ENCODE data around the gene CTDNEP1.

Gene CTDNEP1

DNA sequence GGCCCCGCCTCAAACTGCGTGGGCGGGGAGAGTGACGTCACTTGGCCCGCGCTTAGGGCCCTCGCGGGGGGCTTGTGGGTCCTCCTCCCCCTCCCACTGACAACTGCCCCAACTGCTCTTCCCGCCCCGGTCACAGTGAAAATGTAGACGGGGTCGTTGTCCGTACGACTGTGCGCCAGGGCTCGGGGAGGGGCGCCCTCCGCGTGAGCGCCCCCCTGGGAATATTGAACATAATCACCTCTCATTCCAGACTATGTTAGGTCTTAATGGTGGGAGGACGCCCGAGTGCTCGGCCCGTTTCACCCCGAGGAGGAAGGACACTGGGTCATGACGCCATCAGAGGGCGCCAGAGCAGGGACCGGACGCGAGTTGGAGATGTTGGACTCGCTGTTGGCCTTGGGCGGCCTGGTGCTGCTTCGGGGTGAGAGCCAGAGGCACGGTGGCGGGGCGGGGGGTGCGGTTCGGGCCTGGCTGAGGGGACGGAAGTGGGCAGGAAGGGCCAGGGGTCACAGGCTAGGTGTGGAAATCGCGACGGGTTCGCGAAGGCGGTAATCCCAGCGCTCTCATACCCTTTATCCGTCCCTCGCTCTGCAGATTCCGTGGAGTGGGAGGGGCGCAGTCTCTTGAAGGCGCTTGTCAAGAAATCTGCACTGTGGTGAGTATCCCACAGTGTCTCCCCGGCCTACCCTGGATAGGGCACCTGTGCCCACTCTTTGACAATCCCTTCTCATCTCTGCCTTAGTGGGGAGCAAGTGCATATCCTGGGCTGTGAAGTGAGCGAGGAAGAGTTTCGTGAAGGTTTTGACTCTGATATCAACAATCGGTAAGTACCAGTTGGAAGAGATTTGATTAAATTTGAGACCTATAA, 876 bp upstream of the CTDNEP1 start, which contains the start of gene ELP5:
ELP5 (plus strand) TSS at position 40 of the 868 bp plus-strand sequence; CDS start at position 376, 336 bp downstream.
- peak within 1 kb of the TSS; percentile 87 for H3K27ac ChIP-seq
- peak; percentile 69 for TF ChIP-seq ZFX (IDR thresholded peaks at IDR 0.05)
- TF ChIP-seq, protein P1, sequence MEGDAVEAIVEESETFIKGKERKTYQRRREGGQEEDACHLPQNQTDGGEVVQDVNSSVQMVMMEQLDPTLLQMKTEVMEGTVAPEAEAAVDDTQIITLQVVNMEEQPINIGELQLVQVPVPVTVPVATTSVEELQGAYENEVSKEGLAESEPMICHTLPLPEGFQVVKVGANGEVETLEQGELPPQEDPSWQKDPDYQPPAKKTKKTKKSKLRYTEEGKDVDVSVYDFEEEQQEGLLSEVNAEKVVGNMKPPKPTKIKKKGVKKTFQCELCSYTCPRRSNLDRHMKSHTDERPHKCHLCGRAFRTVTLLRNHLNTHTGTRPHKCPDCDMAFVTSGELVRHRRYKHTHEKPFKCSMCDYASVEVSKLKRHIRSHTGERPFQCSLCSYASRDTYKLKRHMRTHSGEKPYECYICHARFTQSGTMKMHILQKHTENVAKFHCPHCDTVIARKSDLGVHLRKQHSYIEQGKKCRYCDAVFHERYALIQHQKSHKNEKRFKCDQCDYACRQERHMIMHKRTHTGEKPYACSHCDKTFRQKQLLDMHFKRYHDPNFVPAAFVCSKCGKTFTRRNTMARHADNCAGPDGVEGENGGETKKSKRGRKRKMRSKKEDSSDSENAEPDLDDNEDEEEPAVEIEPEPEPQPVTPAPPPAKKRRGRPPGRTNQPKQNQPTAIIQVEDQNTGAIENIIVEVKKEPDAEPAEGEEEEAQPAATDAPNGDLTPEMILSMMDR (conservative IDR thresholded peaks at IDR 0.05), result no peak; the same call in 1 of the 2 replicates

DNA sequence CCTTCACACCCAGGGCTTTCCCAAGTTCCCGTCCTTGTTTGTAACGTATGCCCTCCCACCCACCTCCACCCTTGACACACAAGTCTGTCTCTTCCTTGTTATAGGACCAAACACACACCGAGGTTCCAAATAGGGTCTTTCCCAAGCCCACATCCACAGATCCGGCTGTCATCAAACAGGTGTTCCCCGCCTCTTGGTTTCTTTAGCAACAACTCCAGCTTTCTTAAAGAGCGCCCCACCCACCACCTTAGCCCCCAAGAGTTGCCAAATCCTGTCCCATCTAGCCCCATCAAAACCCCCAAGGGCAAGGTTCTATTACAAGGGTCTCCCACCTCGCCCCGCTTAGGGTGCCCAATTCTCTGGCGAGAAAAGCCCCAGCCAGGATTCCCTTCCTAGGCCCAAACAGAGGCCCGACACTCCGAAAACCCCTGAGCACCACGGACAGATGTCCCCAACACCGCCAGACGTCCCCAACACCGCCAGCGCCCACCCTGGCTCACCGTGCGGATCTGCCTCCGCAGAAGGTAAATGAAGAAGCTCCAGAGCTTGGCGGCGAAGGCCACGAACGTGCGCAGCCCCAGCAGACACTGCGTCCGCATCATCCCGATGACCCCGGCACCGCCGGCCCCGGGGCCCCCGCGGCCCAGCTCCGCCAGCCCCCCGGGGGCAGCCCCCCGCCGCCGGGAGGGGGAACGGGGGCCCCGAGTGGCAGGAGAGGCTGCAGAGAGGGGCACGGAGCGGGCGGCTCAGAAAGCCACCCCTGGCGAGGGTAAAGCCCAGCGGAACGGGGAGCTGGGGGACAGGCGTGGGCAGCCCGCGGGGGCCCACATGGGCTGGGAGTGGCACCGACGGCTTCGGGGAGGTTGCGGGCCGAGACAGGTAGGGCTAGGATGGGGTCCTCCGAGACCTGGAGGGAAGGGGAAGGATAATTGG, 573 bp downstream of the CTDNEP1 start:
- TF ChIP-seq, protein P1 (conservative IDR thresholded peaks at IDR 0.05), result no peak
- TF ChIP-seq ZFX (IDR thresholded peaks at IDR 0.05), result peak; percentile 46
- H3K27ac ChIP-seq, result peak overlapping the region; percentile 87

- peak overlapping the region; percentile 87 for H3K27ac ChIP-seq
- TF ChIP-seq, protein P1 (conservative IDR thresholded peaks at IDR 0.05), result no peak
- no peak for TF ChIP-seq ZFX (IDR thresholded peaks at IDR 0.05)
Observed at GRCh38 chr17:7249830-7250229, 1.7 kb downstream of the CTDNEP1 start.

GRCh38 chr17:7249214-7249613, 2.3 kb downstream of the CTDNEP1 start:
- H3K27ac ChIP-seq, result no peak overlapping the region

GRCh38 chr17:7248796-7249195, 2.7 kb downstream of the CTDNEP1 start:
- no peak for TF ChIP-seq ZFX (IDR thresholded peaks at IDR 0.05)
- TF ChIP-seq, protein P1 (conservative IDR thresholded peaks at IDR 0.05), result no peak
- H3K27ac ChIP-seq, result no peak overlapping the region

More at GRCh38 chr17:7249214-7249613, 2.3 kb downstream of the CTDNEP1 start:
- TF ChIP-seq, protein P1 (conservative IDR thresholded peaks at IDR 0.05), result no peak
- TF ChIP-seq ZFX (IDR thresholded peaks at IDR 0.05), result no peak

GRCh38 chr17:7246779-7247178, 4.8 kb downstream of the CTDNEP1 start:
- H3K27ac ChIP-seq, result no peak overlapping the region
- TF ChIP-seq, protein P1 (conservative IDR thresholded peaks at IDR 0.05), result no peak
- TF ChIP-seq ZFX (IDR thresholded peaks at IDR 0.05), result no peak

DNA sequence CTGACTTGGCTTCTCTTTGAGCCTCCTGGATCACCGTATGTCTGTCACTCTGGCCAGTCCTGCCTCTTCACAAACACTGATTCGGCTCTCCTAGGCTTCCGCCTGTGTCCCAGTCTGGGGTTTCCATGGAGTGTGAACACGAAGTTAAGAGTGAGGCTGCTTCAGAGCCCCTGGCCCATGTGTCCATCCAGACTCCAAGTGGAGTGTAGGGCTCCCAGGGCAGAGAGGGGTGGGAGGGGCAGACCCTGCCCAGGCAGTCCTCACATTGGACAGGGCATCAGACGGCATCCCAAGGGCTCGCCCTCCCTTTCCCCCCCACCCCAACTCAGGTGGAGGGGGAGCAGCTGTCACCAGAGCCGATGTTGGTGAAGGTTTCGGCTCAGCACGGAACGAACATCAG, 7.7 kb downstream of the CTDNEP1 start:
- peak overlapping the region; percentile 94; the same call in 1 of the 2 replicates for H3K27ac ChIP-seq
